H1 (cell line): ENCODE measurements around the gene VWA1. TPM values are rescaled to one million over a fixed set of nuclear protein-coding genes. Genes with fewer than 3 reads are reported as not detected.
"Not testable (repeated sequence)": the region's sequence is repeated elsewhere in the genome, so short reads cannot be mapped to it uniquely, and the experiment has no call there.

ENCODE experiments used
- CTCF ChIA-PET: fragments of 300-600 bp; sonication (Branson Sonifier 250); formaldehyde crosslinking; loops from one replicate; lab custom pipeline; 2021; ENCODE audit not compliant: partially characterized antibody; lab: Charles Lee
- POLR2A ChIA-PET: fragments of 300-600 bp; sonication (Branson Sonifier 250); formaldehyde crosslinking; loops from one replicate; lab custom pipeline; 2021; ENCODE audit warnings: inconsistent platforms; ENCODE audit not compliant: partially characterized antibody; lab: Charles Lee
- DNase-seq, 2 experiments: peaks; one replicate each; pipeline versions ENCODE4 v3.0.0 to v3.0.0-alpha.2; 2010 to 2022; ENCODE audit warnings: low spot score in 2 of 2, low read depth in 1 of 2, mixed read lengths in 1 of 2
- FAIRE-seq: peaks from 2 replicates; lab custom pipeline; 2011; peaks lifted over from hg19 to GRCh38; lab: Jason Lieb, UNC
- H2AFZ ChIP-seq: 2 replicates; pipeline ENCODE4 v1.8.1; 2012; ENCODE audit warnings: low read length, inconsistent platforms
- H2AK5ac ChIP-seq: 2 replicates; pipeline ENCODE4 v1.6.1; 2013; ENCODE audit warnings: low read depth, low read length
- H2BK120ac ChIP-seq: replicated peaks from 2 replicates; pipeline ENCODE3; 2013; ENCODE audit warnings: low read depth, low read length, inconsistent platforms
- H2BK12ac ChIP-seq: 2 replicates; pipeline ENCODE4 v1.6.1; 2013; ENCODE audit warnings: low read depth, low read length
- H2BK15ac ChIP-seq: 2 replicates; pipeline ENCODE4 v1.6.1; 2013; ENCODE audit warnings: low read length
- H2BK20ac ChIP-seq: 2 replicates; pipeline ENCODE4 v1.6.1; 2013; ENCODE audit warnings: low read length
- H2BK5ac ChIP-seq: 2 replicates; pipeline ENCODE4 v1.6.1; 2013; ENCODE audit warnings: low read depth, low read length
- H3K14ac ChIP-seq: 2 replicates; pipeline ENCODE4 v1.6.1; 2013; ENCODE audit warnings: inconsistent platforms; ENCODE audit not compliant: insufficient read length
- H3K18ac ChIP-seq: 2 replicates; pipeline ENCODE4 v1.6.1; 2013; ENCODE audit warnings: low read length; ENCODE audit errors: extremely low read depth
- H3K23ac ChIP-seq: 2 replicates; pipeline ENCODE4 v1.6.1; 2013; ENCODE audit warnings: inconsistent platforms; ENCODE audit not compliant: insufficient read length
- H3K23me2 ChIP-seq: 2 replicates; pipeline ENCODE4 v1.6.1; 2013; ENCODE audit warnings: low read depth, low read length
- H3K27ac ChIP-seq: 2 replicates; pipeline ENCODE4 v1.6.1; 2011; ENCODE audit warnings: low read depth, low read length, inconsistent platforms
- H3K27me3 ChIP-seq, 4 experiments: replicated peaks in 1 of 4; 1 replicate in 1 of 4; 2 replicates in 3 of 4; pipeline versions ENCODE4 v1.6.1 to v1.8.1; 2011 to 2013; ENCODE audit warnings: low read length in 3 of 4, mild to moderate bottlenecking in 3 of 4, inconsistent platforms in 2 of 4, mixed read lengths in 2 of 4, moderate library complexity in 1 of 4; ENCODE audit not compliant: control insufficient read depth in 3 of 4, insufficient read depth in 3 of 4; ENCODE audit errors: extremely low read depth in 1 of 4
- H3K36me3 ChIP-seq, 4 experiments: 2 replicates each; pipeline versions ENCODE4 v1.6.1 to v1.8.1; 2011 to 2013; ENCODE audit warnings: mild to moderate bottlenecking in 4 of 4, low read length in 3 of 4, moderate library complexity in 2 of 4, control low read depth in 1 of 4, inconsistent platforms in 1 of 4; ENCODE audit not compliant: insufficient read depth in 4 of 4, control insufficient read depth in 2 of 4
- H3K4ac ChIP-seq: replicated peaks from 2 replicates; pipeline ENCODE3; 2013; ENCODE audit warnings: low read length, low read depth, mixed read lengths, inconsistent platforms; ENCODE audit not compliant: insufficient read length
- H3K4me1 ChIP-seq, 4 experiments: replicated peaks in 1 of 4; 1 replicate in 1 of 4; 2 replicates in 3 of 4; pipeline versions ENCODE4 v1.6.1 to v1.8.1; 2011 to 2013; ENCODE audit warnings: low read length in 3 of 4, inconsistent platforms in 2 of 4, mixed read lengths in 1 of 4; ENCODE audit not compliant: insufficient read depth in 4 of 4, control insufficient read depth in 3 of 4
- H3K4me2 ChIP-seq, 2 experiments: 2 replicates each; pipeline versions ENCODE4 v1.6.1 to v1.8.1; 2011 to 2013; ENCODE audit warnings: low read depth in 2 of 2, low read length in 2 of 2, control low read depth in 1 of 2, inconsistent platforms in 1 of 2, mild to moderate bottlenecking in 1 of 2; ENCODE audit not compliant: insufficient read depth in 1 of 2
- H3K4me3 ChIP-seq, 4 experiments: fragments of 200-600, 300-600 bp in 1 of 4; sonication (generic), shearing (Covaris generic), sonication (Bioruptor Twin) in 1 of 4; 2 replicates each; pipeline versions ENCODE4 v1.5.1 to v1.8.1; 2011 to 2016; ENCODE audit warnings: low read length in 4 of 4, low read depth in 3 of 4, control low read depth in 2 of 4, inconsistent platforms in 2 of 4, mild to moderate bottlenecking in 2 of 4, mixed read lengths in 1 of 4, moderate library complexity in 1 of 4; ENCODE audit not compliant: insufficient read depth in 2 of 4; ENCODE audit errors: extremely low read depth in 1 of 4
- H3K56ac ChIP-seq: replicated peaks from 2 replicates; pipeline ENCODE3; 2013; ENCODE audit warnings: low read depth, mild to moderate bottlenecking, mixed read lengths, low read length, inconsistent platforms; ENCODE audit not compliant: insufficient read length
- H3K79me1 ChIP-seq: 2 replicates; pipeline ENCODE4 v1.6.1; 2013; ENCODE audit warnings: low read depth, low read length, control low read depth
- H3K79me2 ChIP-seq, 2 experiments: 2 replicates each; pipeline versions ENCODE4 v1.6.1 to v1.8.1; 2012 to 2013; ENCODE audit warnings: low read length in 2 of 2, mild to moderate bottlenecking in 2 of 2, inconsistent platforms in 1 of 2; ENCODE audit not compliant: insufficient read depth in 2 of 2, control insufficient read depth in 1 of 2
- H3K9ac ChIP-seq, 4 experiments: replicated peaks in 1 of 4; 1 replicate in 1 of 4; 2 replicates in 3 of 4; pipeline versions ENCODE4 v1.6.1 to v1.8.1; 2011 to 2013; ENCODE audit warnings: low read depth in 3 of 4, low read length in 3 of 4, control low read depth in 2 of 4, mild to moderate bottlenecking in 2 of 4, moderate library complexity in 2 of 4, inconsistent platforms in 1 of 4; ENCODE audit errors: extremely low read depth in 1 of 4
- H3K9me3 ChIP-seq, 2 experiments: 2 replicates each; pipeline versions ENCODE4 v1.6.1 to v1.8.1; 2012 to 2013; ENCODE audit warnings: mild to moderate bottlenecking in 2 of 2, moderate library complexity in 2 of 2, control low read depth in 1 of 2, inconsistent platforms in 1 of 2, low read depth in 1 of 2, low read length in 1 of 2, mixed read lengths in 1 of 2; ENCODE audit not compliant: insufficient read depth in 2 of 2
- H4K20me1 ChIP-seq, 2 experiments: replicated peaks in 1 of 2; 2 replicates each; pipeline versions ENCODE3 to v1.8.1; 2011 to 2013; ENCODE audit warnings: inconsistent platforms in 2 of 2, low read length in 2 of 2, mild to moderate bottlenecking in 1 of 2; ENCODE audit not compliant: insufficient read depth in 2 of 2, control insufficient read depth in 1 of 2
- H4K5ac ChIP-seq: 2 replicates; pipeline ENCODE4 v1.6.1; 2013; ENCODE audit warnings: low read length, low read depth, mixed read lengths, inconsistent platforms; ENCODE audit not compliant: insufficient read length
- H4K8ac ChIP-seq: 2 replicates; pipeline ENCODE4 v1.8.0; 2013; ENCODE audit warnings: mild to moderate bottlenecking, moderate library complexity, low read length, inconsistent platforms; ENCODE audit not compliant: insufficient read depth; ENCODE audit errors: extremely low read depth
- H4K91ac ChIP-seq: replicated peaks from 2 replicates; pipeline ENCODE3; 2013; ENCODE audit warnings: low read length, mixed read lengths, inconsistent platforms; ENCODE audit not compliant: insufficient read length
- WGBS, 2 experiments: shearing (Covaris generic) in 1 of 2; methylation state at CpG; one replicate each; pipeline versions ENCODE4 v1.1.6 to v1.1.7; 2013 to 2015; ENCODE audit warnings: low lambda C conversion rate in 2 of 2, mixed read lengths in 2 of 2, inconsistent platforms in 1 of 2, low coverage in 1 of 2, missing lambda C conversion rate in 1 of 2; ENCODE audit not compliant: insufficient replicate concordance in 2 of 2, insufficient coverage in 1 of 2, insufficient read length in 1 of 2; ENCODE audit errors: extremely low coverage in 1 of 2, missing lambda C conversion rate in 1 of 2; 5-methylcytosine and 5-hydroxymethylcytosine counted together
- polyA plus RNA-seq, 7 experiments: library from polyadenylated mRNA; depleted of rRNA in 3 of 7; stranded (reverse) in 5 of 7; unstranded in 2 of 7; fragments of >200 nt in 5 of 7; fragments of 200-250 nt in 2 of 7; gene quantifications; 1 replicate in 5 of 7; 2 replicates in 1 of 7; 4 replicates in 1 of 7; pipeline versions ENCODE4 v1.2.1 to v1.2.3, GENCODE V29; 2011 to 2013; ENCODE audit warnings: missing spikeins in 2 of 7, mixed read lengths in 2 of 7
- total RNA-seq: library from RNA; stranded (reverse); fragmentation: NEBNext Ultra II Directional; extraction: Animal tissue kit (Norgen Biotek cat#: 25700); gene quantifications from 2 replicates; pipeline ENCODE4 v1.2.1, GENCODE V29; 2021

The VWA1 gene
- total and polyA plus RNA-seq, 2 of the 8 experiments (the other 6 are each of a cell fraction or from before 2014, with no cell fraction given) = 16.0 to 36.6 TPM

DNA sequence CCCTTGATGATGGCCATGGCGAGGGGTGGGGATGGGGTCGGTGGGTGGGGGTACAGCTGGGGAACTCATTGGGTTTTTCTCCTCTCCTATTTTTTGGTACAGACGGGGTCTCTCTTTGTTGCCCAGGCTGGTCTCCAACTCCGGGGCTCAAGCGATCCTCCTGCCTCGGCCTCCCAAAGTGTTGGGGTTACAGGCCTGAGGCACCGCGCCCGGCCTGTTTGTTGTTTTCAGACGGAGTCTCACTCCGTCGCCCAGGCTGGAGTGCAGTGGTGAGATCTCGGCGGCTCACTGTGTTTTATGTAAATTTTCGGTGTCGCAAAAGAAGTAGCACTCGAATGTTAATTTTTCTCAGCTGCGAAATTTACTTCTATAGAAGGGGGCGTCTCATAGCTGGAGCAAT, 11.1 kb downstream of the VWA1 start:
- POLR2A ChIA-PET = interaction anchor here (1.8 kb wide), 1 partner anchor 10 kb away, joined by 5 read pairs; no protein-coding TSS in a partner anchor
- H3K56ac ChIP-seq, H3K36me3 ChIP-seq, H4K91ac ChIP-seq, H2BK15ac ChIP-seq, H3K23ac ChIP-seq, H3K14ac ChIP-seq, H4K5ac ChIP-seq, H3K27me3 ChIP-seq, H2AK5ac ChIP-seq, H3K4ac ChIP-seq, H3K9ac ChIP-seq, H2AFZ ChIP-seq, H3K4me3 ChIP-seq, H3K27ac ChIP-seq, H3K79me2 ChIP-seq, FAIRE-seq, H4K8ac ChIP-seq, H3K4me1 ChIP-seq, CTCF ChIA-PET, H3K9me3 ChIP-seq, H3K18ac ChIP-seq, H3K79me1 ChIP-seq, H4K20me1 ChIP-seq, DNase-seq, H2BK12ac ChIP-seq, H3K4me2 ChIP-seq, H2BK5ac ChIP-seq, H2BK20ac ChIP-seq, H3K23me2 ChIP-seq, H2BK120ac ChIP-seq: not testable (repeated sequence)
- WGBS, 2 experiments = 96% methylated on average over 12 of the region's 19 CpGs; no CpG with 5 or more reads in 1 of the 2 experiments
